Hematopoietic multipotent progenitor cell treated with erythropoietin and hydrocortisone succinate and interleukin-3 and kit ligand, for 6 days (in vitro differentiated cells): ENCODE results near the gene SCUBE2.
A peak's percentile ranks its signal among the peaks of the same experiment; 100 is the strongest.

ENCODE experiments used
- DNase-seq: peaks from one replicate; pipeline ENCODE4 v3.0.0-alpha.2; 2015

The SCUBE2 gene

DNA sequence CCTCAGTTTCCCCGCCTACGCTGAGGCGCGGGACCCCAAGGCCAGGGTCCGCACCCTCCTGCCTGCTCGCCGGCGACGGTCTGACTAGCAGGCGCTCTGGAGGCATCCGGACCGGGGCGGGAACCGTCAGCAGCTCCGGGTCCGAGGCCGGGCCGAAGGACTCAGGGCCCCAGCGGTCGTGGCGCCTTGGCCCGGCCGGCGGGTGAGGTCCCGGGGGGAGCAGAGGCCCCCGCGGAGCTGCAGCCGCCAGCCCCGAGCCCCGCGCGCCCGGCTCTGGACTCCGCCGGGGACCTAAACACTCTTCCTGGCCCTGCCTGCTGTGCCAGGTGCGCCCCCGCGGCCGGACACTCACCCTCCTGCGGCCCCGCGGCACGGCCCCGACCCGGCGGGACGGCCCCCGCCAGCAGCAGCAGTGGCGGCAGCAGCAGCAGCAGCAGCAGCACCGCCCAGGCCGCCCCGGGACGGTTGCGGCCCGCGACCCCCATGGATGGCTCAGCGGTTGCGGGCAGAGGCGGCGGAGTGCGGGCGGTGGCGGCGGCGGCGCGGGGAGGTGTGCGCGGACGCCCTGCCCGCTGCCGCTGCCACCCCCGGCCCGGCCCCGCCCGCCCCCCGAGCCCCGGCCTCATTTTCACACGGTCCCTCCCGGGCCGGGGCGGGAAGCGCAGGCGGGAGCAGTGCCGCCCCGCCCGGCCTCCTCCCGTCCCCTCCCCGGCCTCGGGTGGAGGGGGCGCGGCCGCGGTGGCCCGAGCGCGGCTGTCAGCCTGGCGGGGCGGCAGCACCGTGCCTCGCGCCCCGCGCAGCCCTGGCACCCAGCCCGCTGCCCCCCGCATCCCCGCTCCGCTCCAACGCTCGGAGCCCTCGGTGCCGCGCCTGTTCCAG is at the start of gene SCUBE2:
Gene SCUBE2, minus strand, starts transcription at position 556 of the 879 bp plus-strand sequence. Its CDS starts 71 bp downstream, at position 485.
- DNase-seq, result peak; percentile 13

DNA sequence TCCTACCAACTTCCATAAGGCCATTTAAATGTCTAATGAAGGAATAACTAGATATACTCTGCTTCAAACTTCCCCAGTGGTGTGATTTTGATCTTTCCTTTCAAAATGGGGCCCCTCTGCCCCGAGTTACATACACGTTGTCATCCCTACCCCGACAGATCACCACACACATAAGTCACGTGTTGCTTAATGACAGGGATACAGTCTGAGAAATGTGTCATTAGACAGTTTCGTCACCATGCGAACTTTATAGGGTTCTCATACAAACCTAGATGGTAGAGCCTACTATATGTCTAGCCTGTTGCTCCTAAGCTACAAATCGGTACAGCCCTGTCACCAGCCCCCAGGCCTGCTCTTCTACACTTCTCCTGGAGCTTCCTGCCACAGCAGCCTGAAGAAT is 49.8 kb upstream of the SCUBE2 start:
- DNase-seq, result no peak

DNA sequence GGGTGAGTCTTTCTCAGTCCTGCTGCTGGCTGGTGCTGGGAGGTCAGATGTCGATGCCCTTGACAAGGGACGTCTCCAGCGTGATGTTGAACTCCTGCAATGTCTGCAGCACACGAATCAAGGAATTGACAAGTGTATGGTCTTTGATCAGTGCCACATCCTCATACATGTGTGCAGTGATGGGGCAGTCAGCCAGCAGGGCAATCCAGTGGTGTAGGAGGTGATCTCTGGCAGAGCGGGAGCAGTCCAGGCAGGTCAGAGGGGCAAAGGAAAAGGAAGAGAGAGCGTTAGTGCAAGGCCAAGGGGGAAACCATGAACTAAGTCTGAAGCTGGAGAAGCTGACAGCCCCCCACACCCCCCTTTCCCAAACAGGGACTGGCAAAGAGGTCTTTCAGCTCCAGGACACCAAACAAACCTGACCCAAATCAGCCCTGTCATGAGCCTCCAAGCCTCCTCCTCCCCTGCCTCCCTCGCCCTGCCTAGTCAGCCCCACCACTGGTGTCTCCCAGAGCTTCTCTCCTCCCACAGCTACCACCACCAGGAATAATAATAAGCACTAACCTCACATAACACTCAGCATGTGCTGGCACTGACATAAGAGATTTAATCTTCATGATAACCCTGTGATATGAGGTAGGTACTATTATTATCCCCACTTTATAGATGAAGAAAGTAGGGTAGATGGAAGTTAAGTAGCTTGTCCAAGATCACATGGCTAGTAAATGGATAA is 48.4 kb upstream of the SCUBE2 start:
- DNase-seq, result no peak

GRCh38 chr11:9138612-9139579 is 47.5 kb upstream of the SCUBE2 start:
- DNase-seq, result no peak

GRCh38 chr11:9138133-9138453 is 46.7 kb upstream of the SCUBE2 start:
- no peak for DNase-seq

DNA sequence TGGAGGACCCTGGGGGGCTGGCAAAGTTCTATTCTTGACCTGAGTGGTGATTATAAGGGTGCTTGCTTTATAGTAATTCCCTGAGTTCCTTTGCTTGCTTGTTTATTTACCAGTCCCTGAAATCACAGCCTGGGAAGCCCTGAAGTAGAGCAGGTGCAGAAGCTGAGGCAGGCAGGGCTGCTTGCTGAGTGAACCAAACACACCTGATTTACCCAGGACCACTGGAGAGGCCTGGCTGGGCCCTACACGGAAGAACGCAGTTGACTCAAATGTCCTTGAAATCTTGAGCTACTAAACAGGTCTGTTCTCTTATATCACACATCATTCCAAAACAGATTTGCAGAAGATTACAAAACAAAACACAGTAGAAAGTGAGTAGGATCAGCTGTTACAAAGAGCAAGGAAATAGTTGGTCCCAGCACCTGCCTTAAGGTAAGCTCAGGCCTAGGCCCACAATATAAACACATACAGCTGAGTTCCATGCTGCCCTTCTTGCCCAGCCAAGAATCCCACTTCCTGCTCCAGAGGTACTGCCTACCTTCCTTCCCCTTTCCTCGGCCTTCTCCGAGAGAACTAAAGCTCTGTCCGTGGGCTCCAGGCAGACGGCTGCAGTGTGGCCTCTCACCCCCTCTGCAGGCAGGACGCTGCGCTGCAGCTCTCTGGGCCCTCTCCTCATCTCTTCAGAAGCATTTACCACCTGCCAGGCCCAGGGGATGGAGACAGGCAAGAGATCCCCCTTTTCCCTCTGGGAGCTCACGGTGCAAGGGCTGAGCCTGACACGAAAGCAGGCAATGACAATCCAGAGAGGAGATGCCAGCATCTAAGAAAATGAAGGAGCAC is 46.1 kb upstream of the SCUBE2 start:
- DNase-seq, result peak; percentile 82

DNA sequence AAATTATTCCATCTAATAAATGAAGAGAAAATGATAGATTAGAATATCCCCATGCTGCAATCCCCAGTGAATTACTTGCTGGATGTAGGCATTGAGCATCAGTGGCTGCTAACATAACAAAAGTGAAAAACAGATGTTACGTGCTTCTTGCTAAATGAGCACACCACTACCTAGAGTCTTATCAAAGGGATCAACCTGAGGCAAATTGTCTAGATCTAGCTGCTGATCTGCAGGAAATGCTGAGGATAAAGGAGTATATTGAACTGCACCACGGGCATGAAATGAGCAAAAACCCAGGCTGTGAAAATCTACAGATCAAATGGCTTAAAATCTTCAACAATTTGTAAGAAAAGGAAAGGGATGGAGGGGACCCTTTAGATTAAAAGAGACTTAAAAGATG is 45.3 kb upstream of the SCUBE2 start:
- DNase-seq, result no peak

- DNase-seq, result no peak
Observed at GRCh38 chr11:9133956-9134355, 42.6 kb upstream of the SCUBE2 start.

GRCh38 chr11:9132203-9132878 is 40.9 kb upstream of the SCUBE2 start:
- DNase-seq, result no peak

DNA sequence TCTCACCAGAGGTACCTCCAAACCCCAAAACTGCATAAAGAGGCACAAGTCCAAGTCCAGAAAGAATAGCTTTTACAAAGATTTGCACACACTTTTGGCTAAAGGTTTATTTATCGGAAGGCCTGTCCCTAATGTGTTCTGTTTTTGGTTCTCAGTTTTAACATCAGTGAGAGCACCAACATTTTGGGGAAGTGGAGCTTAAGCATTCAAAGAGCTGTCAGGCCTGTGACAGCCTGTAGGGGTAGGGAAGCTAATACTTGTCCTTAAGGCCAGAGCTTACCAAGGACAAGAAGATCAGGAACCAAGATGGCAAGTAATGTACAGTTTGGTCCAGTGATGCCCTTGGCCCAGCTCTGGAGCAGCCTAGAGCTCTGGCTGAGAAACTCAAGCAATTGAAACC is 38.9 kb upstream of the SCUBE2 start:
- peak; percentile 31 for DNase-seq

- DNase-seq, result no peak
Observed at GRCh38 chr11:9126636-9127035, 35.2 kb upstream of the SCUBE2 start.

DNA sequence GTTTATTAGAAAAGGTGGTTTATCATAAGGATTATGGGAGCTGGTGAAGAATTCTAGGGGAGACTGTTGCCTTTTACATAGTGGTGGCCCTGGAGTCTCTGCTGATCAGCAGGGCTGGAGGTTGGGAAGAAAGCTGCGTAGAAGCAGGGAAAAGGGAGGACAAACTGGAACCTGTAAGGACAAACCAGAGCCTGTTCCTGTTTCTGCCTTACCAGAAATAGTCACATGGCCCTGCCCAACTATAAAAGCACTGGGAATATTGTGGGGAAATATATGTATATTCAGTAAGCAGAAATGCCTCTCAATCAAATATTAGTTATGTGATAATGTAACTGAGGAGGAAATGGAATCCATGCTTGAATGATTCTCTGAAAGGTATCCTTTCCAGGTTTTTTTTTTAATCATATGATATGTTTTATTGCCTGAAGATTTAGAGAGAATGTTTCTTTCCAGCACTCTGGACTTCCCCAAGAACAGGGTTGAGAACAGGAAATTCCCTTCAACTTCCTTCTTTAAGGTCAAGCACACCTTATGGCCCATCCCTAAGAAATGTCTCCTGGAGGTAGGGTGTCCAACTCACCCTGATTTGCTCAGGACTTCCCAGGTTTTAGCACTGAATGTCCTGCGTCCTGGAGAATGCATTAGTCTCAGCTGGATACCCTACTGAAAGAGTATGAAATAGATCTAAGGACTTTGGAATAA is 33.9 kb upstream of the SCUBE2 start:
- DNase-seq, result no peak

DNA sequence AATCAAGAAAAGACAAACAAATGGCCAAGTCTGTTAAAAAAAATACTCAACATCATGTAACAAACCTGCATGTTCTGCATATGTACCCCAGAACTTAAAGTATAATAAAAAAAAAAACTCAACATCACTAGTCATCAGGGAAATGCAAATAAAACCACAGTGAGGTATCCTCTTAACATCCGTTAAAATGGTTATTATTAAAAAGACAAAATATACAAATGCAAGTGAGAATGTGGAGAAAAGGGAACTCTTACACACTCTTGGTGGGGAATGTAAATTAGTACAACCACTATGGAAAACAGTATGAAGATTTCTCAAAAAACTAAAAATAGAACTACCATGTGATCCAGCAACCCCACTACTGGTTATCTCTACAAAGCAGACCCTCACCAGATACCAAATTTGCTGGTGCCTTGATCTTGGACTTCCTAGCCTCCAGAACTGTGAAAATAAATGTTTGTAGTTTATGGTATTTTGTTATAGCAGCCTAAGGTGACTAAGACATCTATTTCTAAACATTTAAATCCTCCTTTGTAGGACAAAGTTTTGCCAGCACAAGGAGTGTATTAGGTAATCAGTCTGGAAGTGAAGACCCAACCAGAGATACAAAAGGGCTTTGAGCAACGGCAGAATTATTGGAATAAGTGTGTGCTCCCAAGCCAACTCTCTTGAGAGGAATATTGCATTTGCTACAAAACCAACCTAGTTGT is 32.4 kb upstream of the SCUBE2 start:
- no peak for DNase-seq

GRCh38 chr11:9121469-9121796 is 30.0 kb upstream of the SCUBE2 start:
- no peak for DNase-seq

GRCh38 chr11:9120664-9121468 is 29.5 kb upstream of the SCUBE2 start:
- no peak for DNase-seq

DNA sequence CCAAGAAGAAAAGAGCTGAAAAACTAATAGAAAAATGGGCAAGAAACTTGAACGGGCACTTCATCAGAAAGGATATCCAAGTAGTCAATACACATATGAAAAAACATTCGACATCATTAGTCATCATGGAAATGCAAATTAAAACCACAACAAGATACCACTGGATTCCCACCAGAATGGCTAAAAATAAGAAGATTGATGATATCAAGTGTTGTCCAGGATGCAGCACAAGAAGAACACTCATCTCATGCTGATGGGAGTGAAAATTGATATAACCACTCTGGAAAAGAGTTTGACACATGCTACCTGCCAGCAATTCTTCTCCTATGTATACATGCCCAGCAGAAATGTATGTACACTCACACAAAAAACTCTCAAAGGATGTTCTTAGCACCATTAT is 26.9 kb upstream of the SCUBE2 start:
- no peak for DNase-seq

DNA sequence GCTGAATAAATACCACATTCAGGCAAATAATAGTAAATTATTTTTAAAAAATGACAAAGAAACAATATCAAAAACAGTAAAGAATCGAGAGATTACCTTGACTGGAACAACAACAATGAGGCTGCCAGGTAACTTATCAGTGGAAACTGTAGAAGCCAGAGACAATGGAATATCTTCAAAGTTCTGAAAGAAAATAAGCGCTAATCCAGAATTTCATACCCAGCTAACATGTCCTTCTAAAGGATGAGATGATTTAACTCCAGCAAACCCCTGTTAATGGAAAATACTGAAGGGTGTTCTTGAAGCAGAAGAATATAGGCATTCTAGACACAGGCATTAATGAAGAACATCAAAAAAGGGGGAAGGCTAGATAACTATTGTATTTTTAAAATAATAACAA is 20.7 kb upstream of the SCUBE2 start:
- DNase-seq, result no peak

- DNase-seq, result no peak
Observed at GRCh38 chr11:9109858-9110731, 18.7 kb upstream of the SCUBE2 start.

DNA sequence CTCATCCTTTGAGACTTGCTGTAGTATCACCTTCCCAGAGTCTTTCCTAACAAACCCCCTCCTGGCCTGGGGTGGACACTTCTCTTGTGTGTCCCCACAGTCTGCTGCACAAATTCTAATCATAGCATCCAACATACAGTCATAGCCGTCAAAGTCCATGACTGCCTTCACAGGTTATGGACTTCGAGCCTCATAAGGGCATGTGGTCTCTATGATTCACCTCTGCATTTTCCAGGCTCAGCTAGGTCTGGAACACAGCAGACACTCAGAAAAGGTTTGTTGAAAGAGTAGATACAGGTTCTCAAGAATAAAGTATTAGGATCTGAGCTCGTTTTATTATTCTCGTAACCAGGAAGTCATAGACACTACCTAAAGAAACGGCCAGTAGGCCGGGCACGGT is 13.2 kb upstream of the SCUBE2 start:
- DNase-seq, result no peak
